HG03460 (cell line): Measurements from ENCODE around the gene PACSIN2.
A peak's percentile ranks its signal among the peaks of the same experiment; 100 is the strongest.
"Not testable (repeated sequence)": the region's sequence is repeated elsewhere in the genome, so short reads cannot be mapped to it uniquely, and the experiment has no call there.

Experiments
- ATAC-seq: cut with Tn5 transposase; IDR thresholded peaks from one replicate; pipeline ENCODE4 v1.9.1; 2021; ENCODE audit not compliant: unreplicated experiment

Gene PACSIN2

DNA sequence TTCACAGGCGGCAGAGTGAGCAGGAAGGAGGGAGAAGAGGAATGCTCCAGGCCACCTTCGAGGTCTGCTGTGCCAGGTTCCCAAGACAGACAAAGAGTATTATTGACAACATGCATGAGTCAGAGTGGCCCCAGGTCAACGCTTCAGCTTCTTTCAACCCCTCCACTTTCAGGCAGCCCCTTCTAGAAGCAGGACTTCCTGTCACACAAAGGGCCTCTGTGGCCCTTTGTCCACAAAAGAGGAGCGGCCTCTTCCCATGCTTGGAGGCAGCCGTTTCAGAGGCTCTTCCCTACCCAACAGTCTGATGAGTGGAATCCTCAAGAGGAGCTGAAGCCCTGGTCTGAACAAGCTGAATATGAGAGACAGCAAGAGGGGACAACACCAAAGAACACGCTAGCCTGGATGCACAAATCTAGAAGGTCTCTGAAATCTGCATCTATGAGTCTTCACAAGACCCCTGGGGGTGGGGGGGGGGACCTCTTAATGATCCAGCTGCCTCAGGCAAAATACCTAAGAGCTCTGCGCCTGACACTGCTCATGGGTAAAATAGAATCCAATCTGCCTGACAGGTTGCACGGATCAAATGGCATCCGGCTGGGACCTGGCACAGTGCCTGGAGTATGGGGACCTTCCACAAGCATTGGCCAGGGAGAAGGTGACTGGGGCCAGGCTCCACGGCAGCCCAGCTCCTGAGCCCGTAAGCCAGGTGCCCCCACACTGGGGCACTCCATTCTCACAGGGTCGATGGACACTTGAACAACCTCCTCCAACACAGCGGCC, 67.5 kb downstream of the PACSIN2 start:
- no peak for ATAC-seq

GRCh38 chr22:42946546-42947198, 68.3 kb downstream of the PACSIN2 start:
- ATAC-seq: no peak

DNA sequence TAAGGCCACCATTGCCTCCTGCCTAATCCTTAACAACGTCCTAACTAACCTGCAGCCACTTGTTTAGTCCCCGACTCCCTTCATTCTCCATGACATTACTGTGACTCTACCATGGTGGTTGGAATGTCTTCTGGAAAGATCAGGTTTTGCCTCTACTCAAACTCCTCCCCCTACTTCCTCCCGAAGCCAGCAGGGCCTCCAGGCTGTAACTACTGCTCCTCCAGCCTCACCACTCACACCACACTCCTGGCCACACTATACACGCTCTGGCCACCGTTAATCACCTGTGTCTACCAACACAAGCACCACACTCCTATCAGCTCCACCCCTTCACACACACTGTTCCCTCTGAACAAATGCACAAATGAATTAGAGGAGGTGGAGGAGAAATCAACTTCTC, 69.2 kb downstream of the PACSIN2 start:
- no peak for ATAC-seq

- ATAC-seq: no peak
Observed at GRCh38 chr22:42945027-42945426, 69.9 kb downstream of the PACSIN2 start.

DNA sequence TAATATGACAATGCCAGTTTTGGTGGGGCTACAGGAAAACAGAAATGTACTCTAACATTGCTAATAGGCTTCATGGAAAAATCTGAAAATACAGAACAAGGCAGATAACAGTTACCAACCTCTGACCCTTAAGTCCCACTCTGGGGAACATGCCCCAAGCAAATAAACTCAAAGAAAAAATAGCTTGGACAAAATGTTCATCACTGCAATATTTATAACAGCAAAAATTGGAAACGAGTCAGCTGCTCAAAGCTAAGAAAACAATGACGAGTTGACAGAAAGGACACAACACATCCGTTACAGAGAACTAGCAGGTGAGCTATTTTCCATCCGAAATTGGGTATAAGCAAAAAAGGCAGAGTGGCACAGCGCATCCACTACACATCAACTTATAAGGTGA, 70.5 kb downstream of the PACSIN2 start:
- ATAC-seq: no peak

- ATAC-seq: no peak
Observed at GRCh38 chr22:42943981-42944380, 71.0 kb downstream of the PACSIN2 start.

- ATAC-seq: no peak
Observed at GRCh38 chr22:42942351-42942750, 72.6 kb downstream of the PACSIN2 start.

GRCh38 chr22:42939941-42940653, 74.9 kb downstream of the PACSIN2 start:
- no peak for ATAC-seq

- no peak for ATAC-seq
Observed at GRCh38 chr22:42939451-42939881, 75.5 kb downstream of the PACSIN2 start.

DNA sequence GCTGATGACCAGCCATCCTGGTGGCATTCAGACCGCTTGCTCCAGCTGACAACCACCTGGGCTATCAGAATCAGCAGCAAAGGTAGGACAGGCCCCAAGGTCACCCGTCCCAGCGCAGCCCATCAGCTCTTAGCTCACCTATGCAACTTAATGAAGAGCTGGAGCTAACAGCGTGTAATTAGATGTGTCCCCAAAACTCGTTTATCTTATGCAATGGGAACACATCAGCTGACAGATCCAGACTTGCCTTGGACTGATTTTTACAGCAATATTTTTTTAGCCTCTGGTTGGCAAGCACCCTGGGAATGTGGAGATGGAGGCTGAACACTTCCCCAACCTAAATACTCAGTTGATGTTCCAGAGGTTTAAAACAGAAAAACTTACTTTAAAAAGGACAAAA, 76.0 kb downstream of the PACSIN2 start:
- ATAC-seq: no peak

GRCh38 chr22:42938449-42938848, 76.5 kb downstream of the PACSIN2 start:
- no peak for ATAC-seq

DNA sequence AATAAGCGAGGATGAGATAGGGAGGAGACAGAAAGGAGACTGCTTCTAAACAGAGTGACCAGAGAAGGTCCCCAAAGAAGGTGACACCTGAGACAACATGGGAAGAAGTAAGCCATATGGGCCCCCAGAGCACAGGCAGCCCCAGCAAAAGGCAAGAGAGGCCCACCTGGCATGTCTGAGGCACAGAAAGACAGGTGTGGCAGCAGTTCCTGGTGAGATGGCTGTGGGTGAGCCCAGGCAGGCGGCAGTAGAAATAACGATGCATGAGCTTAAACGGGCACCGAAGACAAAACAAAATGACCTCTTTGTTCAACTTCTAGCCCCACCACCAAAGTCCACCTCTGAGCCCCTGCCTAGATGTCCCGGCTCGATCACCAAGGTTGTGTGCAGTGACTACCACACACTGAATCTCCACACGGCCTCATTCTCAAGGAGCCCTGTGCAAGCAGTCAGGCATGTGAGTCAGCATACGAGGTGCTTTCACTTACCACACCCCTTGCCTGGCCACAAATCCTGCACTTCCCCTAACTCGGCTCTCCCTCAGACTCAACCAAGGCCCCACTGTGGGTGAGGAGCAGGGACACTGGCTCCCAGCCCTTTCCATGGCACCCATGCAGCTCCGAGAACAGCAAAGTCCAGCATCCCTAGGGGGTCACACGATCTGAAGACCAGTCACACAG, 77.6 kb downstream of the PACSIN2 start:
- no peak for ATAC-seq

GRCh38 chr22:42936680-42937079, 78.3 kb downstream of the PACSIN2 start:
- ATAC-seq: not testable (repeated sequence)

DNA sequence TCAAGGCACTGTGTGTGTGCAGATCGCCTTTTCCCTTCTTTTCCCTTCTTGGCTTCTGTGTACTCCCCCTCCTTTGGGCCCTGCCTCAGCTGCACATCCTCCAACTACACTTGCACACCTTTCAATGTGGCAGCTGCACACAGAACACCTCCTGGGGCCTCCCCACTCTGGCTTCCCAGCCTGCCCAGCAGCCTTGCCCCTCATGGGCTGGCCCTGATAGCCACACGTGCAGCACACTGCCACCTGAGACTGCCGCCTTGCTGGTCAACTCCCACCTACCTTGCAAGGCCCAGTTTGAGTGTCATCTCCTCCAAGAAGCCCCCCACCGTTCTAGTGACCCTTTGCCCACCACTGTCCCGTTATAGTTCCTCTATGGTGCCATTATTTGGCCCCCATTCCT, 80.6 kb downstream of the PACSIN2 start:
- no peak for ATAC-seq

DNA sequence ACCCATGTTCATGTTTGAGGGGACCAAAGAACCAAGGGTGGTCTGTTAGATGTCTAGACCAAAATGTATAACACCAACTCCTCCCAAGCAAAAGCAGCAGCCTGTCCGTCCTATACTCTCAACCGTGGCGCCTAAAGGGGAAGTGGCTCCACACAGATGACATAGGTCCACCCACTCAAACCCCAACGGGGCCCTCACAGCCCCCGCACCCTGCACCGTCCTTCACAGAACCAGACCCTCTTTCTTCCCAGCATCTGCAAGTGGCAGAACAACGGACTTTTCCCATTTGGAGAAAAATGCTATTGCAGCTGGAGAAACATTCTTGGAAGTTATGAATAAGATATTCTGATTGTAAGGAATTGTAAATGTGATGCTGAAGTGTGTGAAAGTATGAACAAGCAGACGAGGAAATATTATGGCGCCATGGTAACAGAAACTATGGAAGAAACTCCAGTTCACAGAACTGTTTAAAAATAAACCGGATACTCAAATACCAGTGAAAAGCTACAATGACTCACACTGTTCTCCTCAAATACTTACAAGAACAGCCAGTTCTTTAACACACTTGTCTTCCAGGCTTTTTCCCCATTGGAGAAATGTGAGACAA, 81.4 kb downstream of the PACSIN2 start:
- ATAC-seq: no peak

DNA sequence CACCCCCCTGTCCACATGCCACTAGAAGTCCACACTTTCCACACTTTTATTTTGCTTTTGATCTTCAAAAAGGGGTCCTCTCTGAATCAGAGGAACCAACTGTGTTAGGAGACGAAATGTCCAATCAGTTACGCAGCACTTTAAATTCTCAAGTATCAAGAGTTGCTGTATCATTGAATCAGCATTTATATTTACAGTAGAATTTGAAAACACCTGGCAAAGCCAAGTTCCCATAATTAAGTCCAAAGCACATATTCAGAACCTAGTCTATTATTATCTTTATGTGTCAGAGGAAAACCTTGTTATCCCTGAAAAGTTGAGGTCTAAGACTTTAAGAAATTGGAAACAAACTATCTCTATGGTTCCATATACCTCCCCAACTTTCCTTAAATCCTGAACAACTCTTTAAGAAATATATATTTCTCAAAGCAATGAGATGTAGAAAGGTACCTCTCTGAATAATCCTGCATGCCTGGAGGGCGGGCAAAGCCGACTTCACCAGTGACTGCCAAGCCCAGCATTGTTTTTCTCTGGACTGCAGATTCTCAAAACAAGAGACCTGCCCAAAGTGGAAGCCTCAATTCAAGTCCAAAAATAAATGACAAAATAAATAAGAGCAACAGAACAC, 82.0 kb downstream of the PACSIN2 start:
- ATAC-seq: no peak

DNA sequence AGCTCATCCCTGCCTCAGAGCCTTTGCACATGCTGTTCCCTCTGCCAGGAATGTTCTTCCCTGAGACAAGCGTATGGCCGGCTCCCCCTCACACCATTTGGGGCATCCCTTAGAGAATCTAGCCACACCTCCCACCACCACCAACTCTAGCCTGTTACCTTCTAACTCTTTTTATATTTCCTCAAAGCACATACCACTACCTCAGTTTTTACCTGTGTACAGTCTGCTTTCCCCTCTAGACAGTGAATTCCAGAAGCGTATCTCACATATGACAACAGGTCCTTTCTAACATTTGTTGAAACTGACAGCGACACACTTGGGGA, 82.8 kb downstream of the PACSIN2 start:
- ATAC-seq: no peak

DNA sequence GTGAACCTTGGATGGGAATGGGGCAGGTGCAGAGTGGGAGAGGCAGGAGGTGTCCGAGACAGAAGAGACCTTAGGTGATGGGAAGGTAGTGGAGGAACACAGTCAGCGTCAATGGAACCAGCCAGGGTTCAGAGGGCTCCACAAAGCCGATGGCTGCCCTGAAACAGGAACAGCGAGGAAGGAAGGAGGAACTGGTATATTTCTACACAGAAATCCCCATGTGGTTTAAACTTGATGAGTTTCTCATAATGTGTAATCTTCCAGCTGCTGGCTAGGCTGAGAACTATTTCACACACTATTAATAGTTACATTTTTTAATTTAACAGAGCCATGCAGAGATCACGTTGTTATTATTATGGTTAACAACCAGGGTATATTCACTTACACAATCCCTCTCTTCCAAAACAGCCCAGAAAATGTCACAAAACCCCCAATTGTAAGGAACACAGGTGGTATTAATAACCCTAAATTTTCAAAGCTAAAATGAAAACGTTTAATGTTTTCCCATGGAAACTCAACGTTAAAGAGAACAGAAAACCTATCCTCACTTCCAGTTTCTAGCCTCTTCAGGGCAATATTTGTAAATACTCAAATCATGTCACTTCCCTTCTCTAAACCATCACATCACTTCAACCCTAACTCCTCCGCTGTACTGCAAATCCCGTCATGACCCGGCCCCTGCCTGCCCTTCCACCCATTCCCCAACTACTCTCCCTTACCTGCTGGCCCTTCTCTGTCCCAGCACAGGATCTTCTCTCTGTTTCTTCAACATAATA, 83.3 kb downstream of the PACSIN2 start:
- ATAC-seq: peak; percentile 35

DNA sequence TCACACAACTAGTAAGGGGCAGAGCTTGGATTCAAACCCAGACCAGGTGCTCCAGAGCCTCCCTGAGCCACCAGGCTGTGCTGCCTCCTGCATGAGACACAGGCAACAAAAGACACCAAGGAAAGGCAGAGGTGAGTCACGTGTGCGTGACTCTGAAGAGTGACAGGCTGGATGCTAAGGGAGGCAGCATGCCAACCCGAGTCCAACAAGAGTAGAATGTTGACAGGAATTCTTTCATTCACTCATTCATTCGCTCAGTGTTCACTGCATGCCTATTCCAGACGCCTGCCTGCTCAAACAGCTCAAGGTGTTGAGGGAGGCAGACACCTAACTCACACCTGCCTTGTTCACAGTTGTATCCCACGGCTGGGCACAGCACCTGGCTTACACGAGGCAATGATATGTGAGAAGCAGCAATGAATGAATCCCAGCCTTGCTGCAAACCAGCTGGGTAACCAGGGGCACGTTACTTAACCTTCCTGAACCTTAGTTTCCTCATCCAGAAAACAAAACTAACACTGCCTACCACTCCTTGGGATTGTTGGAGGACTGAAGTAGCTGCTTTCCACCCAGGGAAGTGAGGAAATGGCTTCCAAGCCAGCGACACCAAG, 84.0 kb downstream of the PACSIN2 start:
- peak; percentile 4 for ATAC-seq

GRCh38 chr22:42929838-42930155, 85.2 kb downstream of the PACSIN2 start:
- no peak for ATAC-seq
